CD14-positive monocyte (primary cell): ENCODE data around the gene TRA2B. TPM values are rescaled to one million over a fixed set of nuclear protein-coding genes. Genes with fewer than 3 reads are reported as not detected.

Experiments
- DNase-seq, 3 donors: peaks; one replicate each; pipeline ENCODE4 v3.0.0-alpha.2; 2011 to 2022
- H2AFZ ChIP-seq: 2 replicates; pipeline ENCODE4 v1.6.0; 2012; ENCODE audit warnings: mild to moderate bottlenecking, low read depth, low read length, inconsistent platforms; ENCODE audit not compliant: insufficient read depth, poor library complexity, severe bottlenecking
- H3K27ac ChIP-seq, 2 donors: 1 replicate in 1 of 2; 2 replicates in 1 of 2; pipeline ENCODE4 v1.5.1; 2012 to 2013; ENCODE audit warnings: low read length in 2 of 2, control low read depth in 1 of 2, inconsistent platforms in 1 of 2, low read depth in 1 of 2, mild to moderate bottlenecking in 1 of 2
- H3K27me3 ChIP-seq, 2 donors: one replicate each; pipeline versions ENCODE4 v1.6.0 to v1.6.1; 2011 to 2013; ENCODE audit warnings: low read length in 2 of 2; ENCODE audit not compliant: control insufficient read depth in 2 of 2, insufficient read depth in 2 of 2
- H3K36me3 ChIP-seq, 2 donors: replicated peaks in 1 of 2; 1 replicate in 1 of 2; 2 replicates in 1 of 2; pipeline versions ENCODE4 v1.5.1 to v1.6.1; 2012 to 2013; ENCODE audit warnings: low read length in 2 of 2, control low read depth in 1 of 2, inconsistent platforms in 1 of 2, mild to moderate bottlenecking in 1 of 2; ENCODE audit not compliant: insufficient read depth in 2 of 2, control insufficient read depth in 1 of 2
- H3K4me1 ChIP-seq, 2 donors: 1 replicate in 1 of 2; 2 replicates in 1 of 2; pipeline versions ENCODE4 v1.5.1 to v1.6.1; 2012 to 2013; ENCODE audit warnings: low read length in 2 of 2, control low read depth in 1 of 2, inconsistent platforms in 1 of 2, mild to moderate bottlenecking in 1 of 2, moderate library complexity in 1 of 2; ENCODE audit not compliant: insufficient read depth in 2 of 2, control insufficient read depth in 1 of 2
- H3K4me2 ChIP-seq: replicated peaks from 2 replicates; pipeline ENCODE3; 2012; ENCODE audit warnings: low read length, moderate library complexity, mild to moderate bottlenecking; ENCODE audit not compliant: poor library complexity, severe bottlenecking; ENCODE audit errors: extremely low read depth
- H3K4me3 ChIP-seq, 3 experiments: fragments of 200-600 bp in 1 of 3; sonication (generic) in 1 of 3; replicated peaks in 1 of 3; 1 replicate in 2 of 3; 2 replicates in 1 of 3; pipeline ENCODE4 v1.5.1; 2011 to 2013; ENCODE audit warnings: low read length in 3 of 3, mild to moderate bottlenecking in 3 of 3, control low read depth in 2 of 3, low read depth in 2 of 3, inconsistent platforms in 1 of 3, moderate library complexity in 1 of 3
- H3K79me2 ChIP-seq: 2 replicates; pipeline ENCODE4 v1.6.0; 2012; ENCODE audit warnings: mild to moderate bottlenecking, control low read depth, inconsistent platforms, low read length, moderate library complexity; ENCODE audit not compliant: insufficient read depth
- H3K9ac ChIP-seq: 2 replicates; pipeline ENCODE4 v1.6.0; 2017; ENCODE audit warnings: low read length, mild to moderate bottlenecking; ENCODE audit not compliant: insufficient read depth, poor library complexity, severe bottlenecking
- H3K9me3 ChIP-seq, 2 donors: replicated peaks in 1 of 2; 1 replicate in 1 of 2; 2 replicates in 1 of 2; pipeline versions ENCODE4 v1.5.1 to v1.6.1; 2012 to 2013; ENCODE audit warnings: low read length in 2 of 2, control low read depth in 1 of 2; ENCODE audit not compliant: control insufficient read depth in 1 of 2, insufficient read depth in 1 of 2
- H4K20me1 ChIP-seq: 2 replicates; pipeline ENCODE4 v1.6.0; 2012; ENCODE audit warnings: mild to moderate bottlenecking, low read length, control low read depth, moderate library complexity; ENCODE audit not compliant: insufficient read depth
- H3K27ac Mint-ChIP-seq, 7 donors: one replicate each; pipeline ENCODE4 v1.8.0; 2020; ENCODE audit warnings: mild to moderate bottlenecking in 7 of 7, mixed read lengths in 7 of 7, moderate library complexity in 6 of 7, inconsistent platforms in 2 of 7
- H3K27me3 Mint-ChIP-seq, 3 donors: one replicate each; pipeline ENCODE4 v1.8.0; 2021 to 2022; ENCODE audit warnings: low read depth in 3 of 3, mild to moderate bottlenecking in 3 of 3, mixed read lengths in 3 of 3, moderate library complexity in 3 of 3, inconsistent platforms in 1 of 3
- H3K36me3 Mint-ChIP-seq, 2 donors: one replicate each; pipeline ENCODE4 v1.8.0; 2020; ENCODE audit warnings: mixed read lengths in 2 of 2, inconsistent platforms in 1 of 2, mild to moderate bottlenecking in 1 of 2
- H3K4me1 Mint-ChIP-seq: one replicate; pipeline ENCODE4 v1.8.0; 2020; ENCODE audit warnings: mild to moderate bottlenecking, mixed read lengths
- H3K4me3 Mint-ChIP-seq, 2 donors: one replicate each; pipeline ENCODE4 v1.8.0; 2020; ENCODE audit warnings: mild to moderate bottlenecking in 2 of 2, mixed read lengths in 2 of 2, moderate library complexity in 1 of 2
- H3K9me3 Mint-ChIP-seq, 7 donors: one replicate each; pipeline ENCODE4 v1.8.0; 2020 to 2022; ENCODE audit warnings: mixed read lengths in 7 of 7, mild to moderate bottlenecking in 6 of 7, moderate library complexity in 6 of 7, inconsistent platforms in 2 of 7
- WGBS: methylation state at CpG from one replicate; pipeline ENCODE4 v1.1.5; 2013; ENCODE audit warnings: missing lambda C conversion rate; ENCODE audit not compliant: insufficient coverage; 5-methylcytosine and 5-hydroxymethylcytosine counted together
- intact Hi-C, 2 donors: fragments of 100-400 bp; cut with micrococcal nuclease; formaldehyde crosslinking; loops; one replicate each; pipeline versions ENCODE4 v1.15.0 to v1.15.1; 2023
- polyA plus RNA-seq, 3 donors: library from polyadenylated mRNA; depleted of rRNA in 1 of 3; unstranded in 2 of 3; stranded (reverse) in 1 of 3; fragments of 300-500 nt in 2 of 3; fragments of >200 nt in 1 of 3; fragmentation: Illumina TruSeq in 2 of 3; gene quantifications; 1 replicate in 2 of 3; 2 replicates in 1 of 3; pipeline ENCODE4 v1.2.3, GENCODE V29; 2012 to 2021
- TF ChIP-seq, protein P1 (sequence below): fragments of 200-600 bp; IDR thresholded peaks from one replicate; pipeline ENCODE4 v1.8.0; 2022; ENCODE audit warnings: antibody characterized with exemption, mild to moderate bottlenecking

TRA2B gene
- polyA plus RNA-seq, 3 donors, result 99.9 to 507 (median 121) TPM

DNA sequence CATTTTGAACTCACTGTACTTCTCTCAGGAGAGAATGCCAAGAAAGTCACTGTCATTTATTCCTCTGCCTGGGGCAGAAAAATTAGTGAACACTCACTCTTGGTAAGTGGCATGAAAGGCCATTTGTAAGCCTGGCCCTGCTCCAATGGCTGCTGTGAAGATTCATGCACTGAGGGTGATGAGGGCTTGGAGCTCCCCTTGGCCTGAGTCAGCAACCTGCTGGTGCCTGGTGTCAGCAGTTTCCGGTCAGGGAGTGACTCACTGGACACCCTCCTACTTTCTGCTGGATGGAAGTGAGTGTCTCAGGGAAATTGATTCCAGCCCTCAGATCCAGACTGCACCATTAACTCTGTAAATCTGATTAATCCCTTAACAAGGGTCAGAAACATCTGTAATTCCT lies 37.6 kb downstream of the TRA2B start:
- Histone ChIP-seq H2AFZ (no peak overlapping the region), H3K79me2 (no peaks in the 10 kb centered on the region), H3K4me1 (no peaks in the 10 kb centered on the region), H3K27me3 (no peaks in the 10 kb centered on the region), H3K27ac (no peak overlapping the region), H3K36me3 (no peaks in the 10 kb centered on the region), H3K9ac (no peak overlapping the region), H3K4me3 (no peak overlapping the region), H3K9me3 (no peaks in the 10 kb centered on the region), H3K4me2 (no peak overlapping the region), H4K20me1 (no peaks in the 10 kb centered on the region)
- whole genome bisulfite sequencing, result no CpG with 5 or more reads among the region's 1 CpG
- DNase-seq, result peak; percentile 34 to 80 (median 48)
- H3K27me3 Mint-ChIP-seq, result no peaks in the 10 kb centered on the region
- no peak overlapping the region for H3K27ac Mint-ChIP-seq
- intact Hi-C loops, result no loop called here
- H3K4me1 Mint-ChIP-seq, result peaks cover 6% of the 10 kb centered on the region
- H3K9me3 Mint-ChIP-seq, result no peaks in the 10 kb centered on the region
- TF ChIP-seq, protein P1, sequence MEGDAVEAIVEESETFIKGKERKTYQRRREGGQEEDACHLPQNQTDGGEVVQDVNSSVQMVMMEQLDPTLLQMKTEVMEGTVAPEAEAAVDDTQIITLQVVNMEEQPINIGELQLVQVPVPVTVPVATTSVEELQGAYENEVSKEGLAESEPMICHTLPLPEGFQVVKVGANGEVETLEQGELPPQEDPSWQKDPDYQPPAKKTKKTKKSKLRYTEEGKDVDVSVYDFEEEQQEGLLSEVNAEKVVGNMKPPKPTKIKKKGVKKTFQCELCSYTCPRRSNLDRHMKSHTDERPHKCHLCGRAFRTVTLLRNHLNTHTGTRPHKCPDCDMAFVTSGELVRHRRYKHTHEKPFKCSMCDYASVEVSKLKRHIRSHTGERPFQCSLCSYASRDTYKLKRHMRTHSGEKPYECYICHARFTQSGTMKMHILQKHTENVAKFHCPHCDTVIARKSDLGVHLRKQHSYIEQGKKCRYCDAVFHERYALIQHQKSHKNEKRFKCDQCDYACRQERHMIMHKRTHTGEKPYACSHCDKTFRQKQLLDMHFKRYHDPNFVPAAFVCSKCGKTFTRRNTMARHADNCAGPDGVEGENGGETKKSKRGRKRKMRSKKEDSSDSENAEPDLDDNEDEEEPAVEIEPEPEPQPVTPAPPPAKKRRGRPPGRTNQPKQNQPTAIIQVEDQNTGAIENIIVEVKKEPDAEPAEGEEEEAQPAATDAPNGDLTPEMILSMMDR, result no peak
- no peak overlapping the region for H3K4me3 Mint-ChIP-seq
- no peaks in the 10 kb centered on the region for H3K36me3 Mint-ChIP-seq

DNA sequence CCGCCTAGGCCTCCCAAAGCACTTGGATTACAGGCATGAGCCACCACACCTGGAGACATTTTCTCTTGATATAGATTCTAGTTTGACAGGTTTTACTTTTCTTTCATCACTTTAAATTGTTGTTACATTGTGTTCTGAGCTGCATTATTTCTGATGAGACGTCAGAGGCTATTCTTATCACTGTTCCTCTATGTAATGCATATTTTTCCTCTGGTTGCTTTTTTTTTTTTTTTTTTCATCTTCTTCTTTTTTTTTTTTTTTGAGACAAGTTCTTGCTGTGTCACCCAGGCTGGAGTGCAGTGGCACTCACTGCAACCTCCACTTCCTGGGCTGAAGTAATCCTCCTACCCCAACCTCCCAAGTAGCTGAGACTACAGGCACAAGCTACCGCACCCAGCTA lies 41.2 kb downstream of the TRA2B start:
- no peak overlapping the region for H3K4me3 Mint-ChIP-seq
- no peaks in the 10 kb centered on the region for H3K36me3 ChIP-seq
- no peaks in the 10 kb centered on the region for H3K9me3 ChIP-seq
- peaks cover 6% of the 10 kb centered on the region for H3K4me1 Mint-ChIP-seq
- H3K79me2 ChIP-seq, result no peaks in the 10 kb centered on the region
- H3K4me3 ChIP-seq, result no peak overlapping the region
- no peaks in the 10 kb centered on the region for H4K20me1 ChIP-seq
- TF ChIP-seq, protein P1, result no peak
- no peak overlapping the region for H3K9ac ChIP-seq
- no peak overlapping the region for H3K4me2 ChIP-seq
- no peak overlapping the region for H3K27ac Mint-ChIP-seq
- H3K27me3 Mint-ChIP-seq, result peaks cover 0 to 2% (median 0%) of the 10 kb centered on the region in 3 donors
- peaks cover 0 to 3% (median 0%) of the 10 kb centered on the region in 7 donors for H3K9me3 Mint-ChIP-seq
- DNase-seq, result no peak
- no peaks in the 10 kb centered on the region for H3K4me1 ChIP-seq
- no peaks in the 10 kb centered on the region for H3K36me3 Mint-ChIP-seq
- no peak overlapping the region for H2AFZ ChIP-seq
- no peak overlapping the region for H3K27ac ChIP-seq
- no CpG with 5 or more reads among the region's 3 CpGs for WGBS
- H3K27me3 ChIP-seq, result no peaks in the 10 kb centered on the region
- intact Hi-C loops, result no loop called here
